AG09309 (cell line): ENCODE data around the gene COA3.

Experiments
- DNase-seq: peaks from one replicate; pipeline ENCODE4 v3.0.0-alpha.2; 2010; ENCODE audit warnings: low read depth
- H3K4me3 ChIP-seq: 2 replicates; pipeline ENCODE4 v1.5.1; 2011; ENCODE audit warnings: mild to moderate bottlenecking, low read depth, low read length, moderate library complexity; ENCODE audit not compliant: control insufficient read depth
- CTCF ChIP-seq: IDR thresholded peaks from 2 replicates; pipeline ENCODE4 v1.5.1; 2011; ENCODE audit warnings: mild to moderate bottlenecking, low read depth, low read length, inconsistent platforms; ENCODE audit not compliant: insufficient read depth, control insufficient read depth; ENCODE audit errors: missing control alignments

COA3 gene

GRCh38 chr17:42832934-42833766 is 34.6 kb upstream of the COA3 start, which contains the start of gene PSME3:
Gene PSME3, plus strand, starts transcription at chr17:42833397. Its CDS starts 235 bp downstream, at chr17:42833632.
- no peak for TF ChIP-seq CTCF
- no peak for DNase-seq
- H3K4me3 ChIP-seq = peak within 1 kb of the TSS; percentile 72

GRCh38 chr17:42832213-42832933 is 33.9 kb upstream of the COA3 start:
- no peak for TF ChIP-seq CTCF

GRCh38 chr17:42830971-42831370 is 32.5 kb upstream of the COA3 start:
- TF ChIP-seq CTCF = no peak
- no peak overlapping the region for H3K4me3 ChIP-seq
- no peak for DNase-seq

More at GRCh38 chr17:42832213-42832933, 33.9 kb upstream of the COA3 start:
- no peak for DNase-seq
- peak overlapping the region; percentile 72 for H3K4me3 ChIP-seq

GRCh38 chr17:42827472-42827871 is 29.0 kb upstream of the COA3 start:
- no peak for DNase-seq
- no peak overlapping the region for H3K4me3 ChIP-seq
- TF ChIP-seq CTCF = no peak

GRCh38 chr17:42821176-42821575 is 22.7 kb upstream of the COA3 start:
- DNase-seq = no peak
- no peak overlapping the region for H3K4me3 ChIP-seq
- TF ChIP-seq CTCF = no peak

- no peak for DNase-seq
- peak; percentile 77 for TF ChIP-seq CTCF
- H3K4me3 ChIP-seq = no peak overlapping the region
Measured at GRCh38 chr17:42819939-42820535, 21.5 kb upstream of the COA3 start.
